HEK293 (cell line): ENCODE measurements around the gene DMKN.

ENCODE experiments used
- TF ChIP-seq, protein P1 (sequence below): fragments of 450-650 bp; formaldehyde crosslinking; IDR thresholded peaks from 2 replicates; pipeline ENCODE4 v1.5.1; 2016; ENCODE audit warnings: missing biosample characterization, missing genetic modification characterization
- TF ChIP-seq, protein P2 (sequence below): fragments of 450-650 bp; formaldehyde crosslinking; IDR thresholded peaks from 2 replicates; pipeline ENCODE4 v1.5.1; 2016; ENCODE audit warnings: missing biosample characterization, missing genetic modification characterization
- TF ChIP-seq, protein P3 (sequence below): fragments of 450-650 bp; formaldehyde crosslinking; IDR thresholded peaks from 2 replicates; pipeline ENCODE4 v1.5.1; 2016; ENCODE audit warnings: missing biosample characterization, missing genetic modification characterization

DNA sequence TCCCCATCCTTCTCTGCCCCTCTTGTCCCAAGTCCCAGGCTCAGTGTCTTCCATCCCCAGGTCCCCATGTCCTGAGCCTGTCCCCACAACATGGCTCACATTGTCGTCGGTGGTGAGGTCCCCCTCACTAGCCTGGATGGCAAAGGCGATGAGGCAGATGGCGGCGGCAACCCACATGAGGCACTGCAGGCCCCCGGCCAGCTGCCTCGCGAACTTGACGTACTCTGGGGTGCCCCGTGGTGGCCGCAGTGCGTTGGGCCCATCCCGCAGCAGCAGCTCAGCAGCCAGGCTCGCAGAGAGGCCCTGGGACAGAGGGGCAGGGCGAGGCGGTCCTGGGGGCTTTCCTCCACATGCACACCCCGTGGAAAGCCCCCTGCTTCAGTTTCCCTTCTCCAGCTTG, 48.9 kb upstream of the DMKN start:
- TF ChIP-seq, protein P1, sequence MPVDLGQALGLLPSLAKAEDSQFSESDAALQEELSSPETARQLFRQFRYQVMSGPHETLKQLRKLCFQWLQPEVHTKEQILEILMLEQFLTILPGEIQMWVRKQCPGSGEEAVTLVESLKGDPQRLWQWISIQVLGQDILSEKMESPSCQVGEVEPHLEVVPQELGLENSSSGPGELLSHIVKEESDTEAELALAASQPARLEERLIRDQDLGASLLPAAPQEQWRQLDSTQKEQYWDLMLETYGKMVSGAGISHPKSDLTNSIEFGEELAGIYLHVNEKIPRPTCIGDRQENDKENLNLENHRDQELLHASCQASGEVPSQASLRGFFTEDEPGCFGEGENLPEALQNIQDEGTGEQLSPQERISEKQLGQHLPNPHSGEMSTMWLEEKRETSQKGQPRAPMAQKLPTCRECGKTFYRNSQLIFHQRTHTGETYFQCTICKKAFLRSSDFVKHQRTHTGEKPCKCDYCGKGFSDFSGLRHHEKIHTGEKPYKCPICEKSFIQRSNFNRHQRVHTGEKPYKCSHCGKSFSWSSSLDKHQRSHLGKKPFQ (tag by site-specific recombination), result no peak
- TF ChIP-seq, protein P2, sequence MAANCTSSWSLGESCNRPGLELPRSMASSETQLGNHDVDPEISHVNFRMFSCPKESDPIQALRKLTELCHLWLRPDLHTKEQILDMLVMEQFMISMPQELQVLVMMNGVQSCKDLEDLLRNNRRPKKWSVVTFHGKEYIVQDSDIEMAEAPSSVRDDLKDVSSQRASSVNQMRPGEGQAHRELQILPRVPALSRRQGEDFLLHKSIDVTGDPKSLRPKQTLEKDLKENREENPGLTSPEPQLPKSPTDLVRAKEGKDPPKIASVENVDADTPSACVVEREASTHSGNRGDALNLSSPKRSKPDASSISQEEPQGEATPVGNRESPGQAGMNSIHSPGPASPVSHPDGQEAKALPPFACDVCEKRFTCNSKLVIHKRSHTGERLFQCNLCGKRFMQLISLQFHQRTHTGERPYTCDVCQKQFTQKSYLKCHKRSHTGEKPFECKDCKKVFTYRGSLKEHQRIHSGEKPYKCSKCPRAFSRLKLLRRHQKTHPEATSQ (tag by site-specific recombination), result no peak
- TF ChIP-seq, protein P3, sequence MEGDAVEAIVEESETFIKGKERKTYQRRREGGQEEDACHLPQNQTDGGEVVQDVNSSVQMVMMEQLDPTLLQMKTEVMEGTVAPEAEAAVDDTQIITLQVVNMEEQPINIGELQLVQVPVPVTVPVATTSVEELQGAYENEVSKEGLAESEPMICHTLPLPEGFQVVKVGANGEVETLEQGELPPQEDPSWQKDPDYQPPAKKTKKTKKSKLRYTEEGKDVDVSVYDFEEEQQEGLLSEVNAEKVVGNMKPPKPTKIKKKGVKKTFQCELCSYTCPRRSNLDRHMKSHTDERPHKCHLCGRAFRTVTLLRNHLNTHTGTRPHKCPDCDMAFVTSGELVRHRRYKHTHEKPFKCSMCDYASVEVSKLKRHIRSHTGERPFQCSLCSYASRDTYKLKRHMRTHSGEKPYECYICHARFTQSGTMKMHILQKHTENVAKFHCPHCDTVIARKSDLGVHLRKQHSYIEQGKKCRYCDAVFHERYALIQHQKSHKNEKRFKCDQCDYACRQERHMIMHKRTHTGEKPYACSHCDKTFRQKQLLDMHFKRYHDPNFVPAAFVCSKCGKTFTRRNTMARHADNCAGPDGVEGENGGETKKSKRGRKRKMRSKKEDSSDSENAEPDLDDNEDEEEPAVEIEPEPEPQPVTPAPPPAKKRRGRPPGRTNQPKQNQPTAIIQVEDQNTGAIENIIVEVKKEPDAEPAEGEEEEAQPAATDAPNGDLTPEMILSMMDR (tag by site-specific recombination), result no peak
